PC-3 (cell line): ENCODE data around the gene EMILIN2. TPM values are rescaled to one million over a fixed set of nuclear protein-coding genes. Genes with fewer than 3 reads are reported as not detected.

Experiments used
- ATAC-seq: fragments of 200-7000 bp; cut with Tn5 transposase; 2 replicates; pipeline ENCODE4 v1.9.1; 2020; ENCODE audit warnings: mild to moderate bottlenecking, moderate library complexity
- BruUV-seq: library from RNA; stranded (reverse); fragments of 400-500 nt; replicated peaks from 2 replicates; lab custom pipeline; 2021; lab: Mats Ljungman, UMichigan
- CTCF ChIA-PET: fragments of 300-600 bp; sonication (Branson Sonifier 250); formaldehyde crosslinking; loops from one replicate; lab custom pipeline; 2022; ENCODE audit warnings: antibody characterized with exemption; lab: Charles Lee
- POLR2A ChIA-PET: fragments of 300-600 bp; sonication (Branson Sonifier 250); formaldehyde crosslinking; loops from one replicate; lab custom pipeline; 2022; ENCODE audit warnings: antibody characterized with exemption; ENCODE audit not compliant: unreplicated experiment; lab: Charles Lee
- DNase-seq: peaks from one replicate; pipeline ENCODE4 v3.0.0-alpha.2; 2015
- H2AFZ ChIP-seq: fragments of 300-600 bp; sonication (generic); 2 replicates; pipeline ENCODE4 v1.6.0; 2016; ENCODE audit warnings: antibody characterized with exemption, low read length
- H3F3A ChIP-seq: fragments of 300-600 bp; sonication (generic); one replicate; pipeline ENCODE4 v1.6.0; 2017; ENCODE audit warnings: antibody characterized with exemption, low read length, control low read depth, mild to moderate bottlenecking; ENCODE audit not compliant: unreplicated experiment
- H3K27ac ChIP-seq: fragments of 300-600 bp; sonication (generic); 2 replicates; pipeline ENCODE4 v1.5.1; 2016; ENCODE audit warnings: mild to moderate bottlenecking, low read length
- H3K27me3 ChIP-seq: fragments of 300-600 bp; sonication (generic); 2 replicates; pipeline ENCODE4 v1.6.1; 2016; ENCODE audit warnings: low read length, mixed read lengths
- H3K36me3 ChIP-seq: fragments of 300-600 bp; sonication (generic); 2 replicates; pipeline ENCODE4 v1.6.1; 2016; ENCODE audit warnings: low read depth, mixed run types, low read length, mixed read lengths
- H3K4me1 ChIP-seq: fragments of 300-600 bp; sonication (generic); 2 replicates; pipeline ENCODE4 v1.5.1; 2016; ENCODE audit warnings: low read length; ENCODE audit not compliant: insufficient read depth
- H3K4me2 ChIP-seq: fragments of 300-600 bp; sonication (generic); 2 replicates; pipeline ENCODE4 v1.6.0; 2016; ENCODE audit warnings: low read length
- H3K4me3 ChIP-seq: fragments of 300-600 bp; sonication (generic); 2 replicates; pipeline ENCODE4 v1.5.1; 2016; ENCODE audit warnings: mild to moderate bottlenecking, low read length, mixed read lengths
- H3K79me2 ChIP-seq: fragments of 300-600 bp; sonication (generic); 2 replicates; pipeline ENCODE4 v1.6.1; 2017; ENCODE audit warnings: low read length, mixed read lengths
- H3K9ac ChIP-seq: fragments of 300-600 bp; sonication (generic); 2 replicates; pipeline ENCODE4 v1.6.0; 2016; ENCODE audit warnings: mild to moderate bottlenecking, low read length
- H3K9me2 ChIP-seq: fragments of 300-600 bp; sonication (generic); replicated peaks from 2 replicates; pipeline ENCODE4 v1.6.1; 2016; ENCODE audit warnings: mixed run types, low read length, mixed read lengths
- H3K9me3 ChIP-seq: fragments of 300-600 bp; sonication (generic); 2 replicates; pipeline ENCODE4 v1.6.1; 2016; ENCODE audit warnings: low read length, mixed read lengths
- H4K20me1 ChIP-seq: fragments of 300-600 bp; sonication (generic); 2 replicates; pipeline ENCODE4 v1.6.1; 2016; ENCODE audit warnings: low read length, mixed read lengths
- CTCF ChIP-seq: fragments of 300-600 bp; sonication (generic); conservative IDR thresholded peaks from 2 replicates; pipeline ENCODE4 v1.5.1; 2017; ENCODE audit warnings: antibody characterized with exemption, low read depth, mild to moderate bottlenecking, low read length
- EZH2 ChIP-seq: fragments of 300-600 bp; sonication (generic); IDR thresholded peaks from one replicate; pipeline ENCODE4 v1.6.1; 2017; ENCODE audit warnings: antibody characterized with exemption, mild to moderate bottlenecking, low read length; ENCODE audit not compliant: unreplicated experiment
- EZH2phosphoT487 ChIP-seq: fragments of 300-600 bp; sonication (generic); IDR thresholded peaks from 2 replicates; pipeline ENCODE4 v1.6.1; 2018; ENCODE audit warnings: mild to moderate bottlenecking, antibody characterized with exemption, low read length, borderline replicate concordance
- intact Hi-C: fragments of 100-400 bp; cut with micrococcal nuclease; formaldehyde crosslinking; loops from 2 replicates; pipeline ENCODE4 v1.9.0; 2023
- total RNA-seq: library from RNA; depleted of rRNA; stranded (reverse); fragments of >200 nt; gene quantifications from 2 replicates; pipeline ENCODE4 v1.2.3, GENCODE V29; 2014

Gene EMILIN2
- total RNA-seq, 1 experiment from 2014 or later: 17.1 TPM

- POLR2A ChIA-PET: no interaction called here
- Histone ChIP-seq H3F3A (no peaks in the 10 kb centered on the region), H3K27me3 (peaks cover 33% of the 10 kb centered on the region), H3K36me3 (no peaks in the 10 kb centered on the region), H4K20me1 (no peaks in the 10 kb centered on the region), H2AFZ (no peak overlapping the region), H3K27ac (no peak overlapping the region), H3K9me2 (no peaks in the 10 kb centered on the region), H3K4me1 (no peaks in the 10 kb centered on the region), H3K9me3 (no peaks in the 10 kb centered on the region), H3K79me2 (no peaks in the 10 kb centered on the region), H3K4me3 (no peak overlapping the region), H3K9ac (no peak overlapping the region), H3K4me2 (no peak overlapping the region)
- BruUV-seq: no TSS peak
- ATAC-seq: no peak
- TF ChIP-seq EZH2phosphoT487 (no peak), CTCF (no peak), EZH2 (no peak)
- intact Hi-C loops: no loop called here
- CTCF ChIA-PET: no interaction called here
- no peak for DNase-seq
These were observed 33.7 kb downstream of the EMILIN2 start for GRCh38 chr18:2880473-2880872.

- Histone ChIP-seq H2AFZ (no peak overlapping the region), H3K9me2 (no peaks in the 10 kb centered on the region), H3K4me3 (no peak overlapping the region), H3K27ac (no peak overlapping the region), H3K9ac (no peak overlapping the region), H3F3A (no peaks in the 10 kb centered on the region), H4K20me1 (no peaks in the 10 kb centered on the region), H3K9me3 (no peaks in the 10 kb centered on the region), H3K4me2 (no peak overlapping the region), H3K79me2 (no peaks in the 10 kb centered on the region), H3K27me3 (peaks cover 39% of the 10 kb centered on the region), H3K36me3 (no peaks in the 10 kb centered on the region), H3K4me1 (no peaks in the 10 kb centered on the region)
- intact Hi-C loops: no loop called here
- ChIA-PET CTCF (no interaction called here), POLR2A (no interaction called here)
- TF ChIP-seq EZH2phosphoT487 (no peak), EZH2 (no peak), CTCF (no peak)
- BruUV-seq: no TSS peak
- ATAC-seq: no peak
- no peak for DNase-seq
These were observed 34.5 kb downstream of the EMILIN2 start for GRCh38 chr18:2881088-2881839.

- no peak overlapping the region for H3K9ac ChIP-seq
- peaks cover 44% of the 10 kb centered on the region for H3K27me3 ChIP-seq
- no peak overlapping the region for H3K4me3 ChIP-seq
- intact Hi-C loops: no loop called here
- no peaks in the 10 kb centered on the region for H3F3A ChIP-seq
- ChIA-PET CTCF (no interaction called here), POLR2A (no interaction called here)
- H3K4me1 ChIP-seq: no peaks in the 10 kb centered on the region
- H4K20me1 ChIP-seq: no peaks in the 10 kb centered on the region
- TF ChIP-seq CTCF (no peak), EZH2phosphoT487 (no peak), EZH2 (no peak)
- no peaks in the 10 kb centered on the region for H3K9me3 ChIP-seq
- no peak for ATAC-seq
- H3K27ac ChIP-seq: no peak overlapping the region
- no peaks in the 10 kb centered on the region for H3K9me2 ChIP-seq
- BruUV-seq: no TSS peak
- no peak for DNase-seq
- H2AFZ ChIP-seq: no peak overlapping the region
- no peaks in the 10 kb centered on the region for H3K36me3 ChIP-seq
- no peaks in the 10 kb centered on the region for H3K79me2 ChIP-seq
- no peak overlapping the region for H3K4me2 ChIP-seq
These were observed 35.0 kb downstream of the EMILIN2 start for GRCh38 chr18:2881840-2882195.
